GM19455 (cell line): ENCODE results near the gene KHDRBS1.
"Not testable (repeated sequence)": the region's sequence is repeated elsewhere in the genome, so short reads cannot be mapped to it uniquely, and the experiment has no call there.

Experiments used
- ATAC-seq: cut with Tn5 transposase; IDR thresholded peaks from one replicate; pipeline ENCODE4 v1.9.1; 2021; ENCODE audit not compliant: unreplicated experiment

Gene KHDRBS1

GRCh38 chr1:32013386-32014198 lies at the start of gene KHDRBS1:
KHDRBS1 (plus strand) TSS chr1:32013868; CDS start chr1:32013996, 128 bp downstream.
- peak; percentile 74 for ATAC-seq

- no peak for ATAC-seq
Measured at GRCh38 chr1:31970873-31971272, 42.8 kb upstream of the KHDRBS1 start.

GRCh38 chr1:31976401-31976800 lies 37.3 kb upstream of the KHDRBS1 start:
- no peak for ATAC-seq

GRCh38 chr1:31977385-31978131 lies 36.1 kb upstream of the KHDRBS1 start:
- ATAC-seq = no peak

- no peak for ATAC-seq
Measured at GRCh38 chr1:31978843-31979400, 34.7 kb upstream of the KHDRBS1 start.

- ATAC-seq = peak; percentile 55
Measured at GRCh38 chr1:31980835-31981455, 32.7 kb upstream of the KHDRBS1 start.

GRCh38 chr1:31981456-31981839 lies 32.2 kb upstream of the KHDRBS1 start:
- ATAC-seq = no peak

GRCh38 chr1:31981972-31982371 lies 31.7 kb upstream of the KHDRBS1 start:
- no peak for ATAC-seq

- ATAC-seq = no peak
Measured at GRCh38 chr1:31984419-31985347, 29.0 kb upstream of the KHDRBS1 start.

GRCh38 chr1:31985430-31985829 lies 28.2 kb upstream of the KHDRBS1 start:
- no peak for ATAC-seq

GRCh38 chr1:31987135-31987619 lies 26.5 kb upstream of the KHDRBS1 start:
- no peak for ATAC-seq

- ATAC-seq = no peak
Measured at GRCh38 chr1:31989964-31990363, 23.7 kb upstream of the KHDRBS1 start.

- no peak for ATAC-seq
Measured at GRCh38 chr1:31991182-31991581, 22.5 kb upstream of the KHDRBS1 start.

GRCh38 chr1:31995263-31995662 lies 18.4 kb upstream of the KHDRBS1 start:
- ATAC-seq = no peak

GRCh38 chr1:31996121-31996520 lies 17.5 kb upstream of the KHDRBS1 start:
- ATAC-seq = not testable (repeated sequence)

- no peak for ATAC-seq
Measured at GRCh38 chr1:32001863-32002262, 11.8 kb upstream of the KHDRBS1 start.

- ATAC-seq = not testable (repeated sequence)
Measured at GRCh38 chr1:32002285-32002684, 11.4 kb upstream of the KHDRBS1 start.

- no peak for ATAC-seq
Measured at GRCh38 chr1:32005522-32005921, 8.1 kb upstream of the KHDRBS1 start.

GRCh38 chr1:32007591-32007940 lies 6.1 kb upstream of the KHDRBS1 start:
- ATAC-seq = no peak

- ATAC-seq = no peak
Measured at GRCh38 chr1:32010246-32010645, 3.4 kb upstream of the KHDRBS1 start.
